Vagina (tissue), 2 donors: Measurements from ENCODE around the gene STX16.

Experiments used
- POLR2AphosphoS5 ChIP-seq, 2 donors: sonication (generic); formaldehyde crosslinking; IDR thresholded peaks; one replicate each; pipeline ENCODE4 v1.9.0; 2017; ENCODE audit warnings: antibody characterized with exemption in 2 of 2, mild to moderate bottlenecking in 2 of 2, low read depth in 1 of 2; ENCODE audit not compliant: insufficient read depth in 1 of 2
- TF ChIP-seq, protein P1 (sequence below), 3 experiments: fragments of 450-650 bp in 2 of 3; fragments of 200-600 bp in 1 of 3; sonication (generic) in 1 of 3; IDR thresholded peaks; one replicate each; pipeline ENCODE4 v1.5.1; 2017 to 2019; ENCODE audit warnings: antibody characterized with exemption in 3 of 3, mild to moderate bottlenecking in 2 of 3, moderate library complexity in 2 of 3

GRCh38 chr20:58661598-58662473 lies 10.8 kb downstream of the STX16 start:
- TF ChIP-seq, protein P1, sequence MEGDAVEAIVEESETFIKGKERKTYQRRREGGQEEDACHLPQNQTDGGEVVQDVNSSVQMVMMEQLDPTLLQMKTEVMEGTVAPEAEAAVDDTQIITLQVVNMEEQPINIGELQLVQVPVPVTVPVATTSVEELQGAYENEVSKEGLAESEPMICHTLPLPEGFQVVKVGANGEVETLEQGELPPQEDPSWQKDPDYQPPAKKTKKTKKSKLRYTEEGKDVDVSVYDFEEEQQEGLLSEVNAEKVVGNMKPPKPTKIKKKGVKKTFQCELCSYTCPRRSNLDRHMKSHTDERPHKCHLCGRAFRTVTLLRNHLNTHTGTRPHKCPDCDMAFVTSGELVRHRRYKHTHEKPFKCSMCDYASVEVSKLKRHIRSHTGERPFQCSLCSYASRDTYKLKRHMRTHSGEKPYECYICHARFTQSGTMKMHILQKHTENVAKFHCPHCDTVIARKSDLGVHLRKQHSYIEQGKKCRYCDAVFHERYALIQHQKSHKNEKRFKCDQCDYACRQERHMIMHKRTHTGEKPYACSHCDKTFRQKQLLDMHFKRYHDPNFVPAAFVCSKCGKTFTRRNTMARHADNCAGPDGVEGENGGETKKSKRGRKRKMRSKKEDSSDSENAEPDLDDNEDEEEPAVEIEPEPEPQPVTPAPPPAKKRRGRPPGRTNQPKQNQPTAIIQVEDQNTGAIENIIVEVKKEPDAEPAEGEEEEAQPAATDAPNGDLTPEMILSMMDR (IDR thresholded peaks at IDR 0.05), result no peak
- TF ChIP-seq POLR2AphosphoS5 (IDR thresholded peaks at IDR 0.05; ENCODE audit: insufficient read depth in 1 of 2, low read depth in 1 of 2), result no peak
